ENCODE data around the gene TEX2.

TEX2 gene

GRCh38 chr17:64259922-64260321 is 3.1 kb downstream of the TEX2 start:
- no peak for DNase-seq (ENCODE audit: low read depth)
- no peak overlapping the region for H3K4me3 ChIP-seq (ENCODE audit: low read depth, low read length)
- no peak for TF ChIP-seq CTCF (IDR thresholded peaks at IDR 0.05; ENCODE audit: control insufficient read depth, extremely low read depth, insufficient read depth)

GRCh38 chr17:64259426-64259825 is 3.6 kb downstream of the TEX2 start:
- H3K4me3 ChIP-seq (ENCODE audit: low read depth, low read length): no peak overlapping the region
- TF ChIP-seq CTCF (IDR thresholded peaks at IDR 0.05; ENCODE audit: control insufficient read depth, extremely low read depth, insufficient read depth): no peak
- DNase-seq (ENCODE audit: low read depth): no peak

GRCh38 chr17:64256913-64257807 is 5.9 kb downstream of the TEX2 start:
- no peak overlapping the region for H3K4me3 ChIP-seq (ENCODE audit: low read depth, low read length)
- DNase-seq (ENCODE audit: low read depth): no peak
- TF ChIP-seq CTCF (IDR thresholded peaks at IDR 0.05; ENCODE audit: control insufficient read depth, extremely low read depth, insufficient read depth): no peak

- TF ChIP-seq CTCF (IDR thresholded peaks at IDR 0.05; ENCODE audit: control insufficient read depth, extremely low read depth, insufficient read depth): no peak
- no peak for DNase-seq (ENCODE audit: low read depth)
- H3K4me3 ChIP-seq (ENCODE audit: low read depth, low read length): no peak overlapping the region
These were observed 7.3 kb downstream of the TEX2 start for GRCh38 chr17:64255764-64256163.

GRCh38 chr17:64254755-64255154 is 8.3 kb downstream of the TEX2 start:
- no peak for TF ChIP-seq CTCF (IDR thresholded peaks at IDR 0.05; ENCODE audit: control insufficient read depth, extremely low read depth, insufficient read depth)
- peak; percentile 76 for DNase-seq (ENCODE audit: low read depth)
- H3K4me3 ChIP-seq (ENCODE audit: low read depth, low read length): no peak overlapping the region

- TF ChIP-seq CTCF (IDR thresholded peaks at IDR 0.05; ENCODE audit: control insufficient read depth, extremely low read depth, insufficient read depth): no peak
- H3K4me3 ChIP-seq (ENCODE audit: low read depth, low read length): no peak overlapping the region
- DNase-seq (ENCODE audit: low read depth): no peak
These were observed 9.6 kb downstream of the TEX2 start for GRCh38 chr17:64253470-64253869.

- no peak overlapping the region for H3K4me3 ChIP-seq (ENCODE audit: low read depth, low read length)
These were observed 10.2 kb downstream of the TEX2 start for GRCh38 chr17:64252831-64253230.

More at GRCh38 chr17:64252831-64253230, 10.2 kb downstream of the TEX2 start:
- no peak for DNase-seq (ENCODE audit: low read depth)
- TF ChIP-seq CTCF (IDR thresholded peaks at IDR 0.05; ENCODE audit: control insufficient read depth, extremely low read depth, insufficient read depth): no peak

All from LNCaP clone FGC (cell line).